GM18519 (cell line): ENCODE data around the gene CYP2B6.
"Not testable (repeated sequence)": the region's sequence is repeated elsewhere in the genome, so short reads cannot be mapped to it uniquely, and the experiment has no call there.

ENCODE experiments used
- ATAC-seq: cut with Tn5 transposase; IDR thresholded peaks from one replicate; pipeline ENCODE4 v1.9.1; 2021; ENCODE audit warnings: mild to moderate bottlenecking, moderate library complexity; ENCODE audit not compliant: unreplicated experiment, low FRiP score

The CYP2B6 gene

GRCh38 chr19:41029524-41030432 lies 38.7 kb downstream of the CYP2B6 start:
- ATAC-seq, result no peak

GRCh38 chr19:41030651-41031050 lies 39.6 kb downstream of the CYP2B6 start:
- no peak for ATAC-seq

GRCh38 chr19:41031916-41032315 lies 40.8 kb downstream of the CYP2B6 start:
- no peak for ATAC-seq

GRCh38 chr19:41033324-41033723 lies 42.2 kb downstream of the CYP2B6 start:
- not testable (repeated sequence) for ATAC-seq

- ATAC-seq, result no peak
These were observed 48.7 kb downstream of the CYP2B6 start for GRCh38 chr19:41039806-41040205.

- not testable (repeated sequence) for ATAC-seq
These were observed 54.0 kb downstream of the CYP2B6 start for GRCh38 chr19:41045095-41045494.

GRCh38 chr19:41050426-41050825 lies 59.3 kb downstream of the CYP2B6 start:
- no peak for ATAC-seq

GRCh38 chr19:41052162-41052561 lies 61.1 kb downstream of the CYP2B6 start:
- ATAC-seq, result not testable (repeated sequence)

- not testable (repeated sequence) for ATAC-seq
These were observed 62.2 kb downstream of the CYP2B6 start for GRCh38 chr19:41053331-41053730.

- ATAC-seq, result no peak
These were observed 74.0 kb downstream of the CYP2B6 start for GRCh38 chr19:41064974-41065569.
